Stimulated activated CD8-positive, alpha-beta memory T cell treated with anti-CD3 and anti-CD28 coated beads, Interleukin-12 subunit alpha, Interleukin-12 subunit beta, amount 100 ng/mL, for 24 hours (primary cell): ENCODE measurements around the gene OR10K2.

Experiments used
- DNase-seq: peaks from one replicate; pipeline ENCODE4 v3.0.0-alpha.2; 2020; ENCODE audit errors: extremely low read depth

OR10K2 gene

DNA sequence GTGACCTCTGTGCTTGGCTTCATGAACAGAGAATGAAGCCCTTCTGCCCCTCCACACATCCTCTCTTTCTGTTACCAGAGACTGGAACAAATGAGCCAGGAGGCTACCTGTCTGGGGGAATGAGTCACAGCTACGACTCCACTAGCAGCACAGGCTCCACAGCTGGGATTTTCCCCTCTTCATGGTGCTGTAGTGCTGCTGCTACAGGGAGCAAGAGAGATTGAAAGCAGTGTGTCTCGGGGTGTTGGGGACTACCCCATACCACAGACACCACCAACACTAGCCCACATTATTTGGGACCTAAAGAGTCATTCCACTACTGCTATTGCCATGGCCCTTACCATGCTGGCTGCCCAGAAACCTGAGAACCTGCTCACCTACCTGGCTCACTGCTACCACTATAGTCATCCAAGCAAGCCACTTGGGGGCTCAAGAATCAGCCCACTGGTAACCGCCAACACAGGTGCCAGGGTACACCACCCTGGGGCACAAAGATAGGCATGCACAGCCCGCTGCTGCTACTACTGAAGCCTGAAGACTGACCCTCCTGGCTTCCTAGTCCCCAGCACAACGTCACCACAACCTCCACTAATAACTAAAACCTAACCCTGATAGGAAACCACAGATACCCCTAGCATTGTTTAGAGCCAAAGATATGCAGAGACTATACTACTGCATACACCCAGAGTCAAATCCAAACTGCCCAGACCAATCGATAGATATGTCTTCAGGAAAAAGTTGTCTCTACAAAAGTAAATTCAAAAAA lies 54.7 kb downstream of the OR10K2 start:
- no peak for DNase-seq
